Measurements from ENCODE around the gene MID1IP1. TPM values are rescaled to one million over a fixed set of nuclear protein-coding genes. Genes with fewer than 3 reads are reported as not detected.

Gene MID1IP1
- polyA plus RNA-seq, 1 donor, result 14.0 TPM

DNA sequence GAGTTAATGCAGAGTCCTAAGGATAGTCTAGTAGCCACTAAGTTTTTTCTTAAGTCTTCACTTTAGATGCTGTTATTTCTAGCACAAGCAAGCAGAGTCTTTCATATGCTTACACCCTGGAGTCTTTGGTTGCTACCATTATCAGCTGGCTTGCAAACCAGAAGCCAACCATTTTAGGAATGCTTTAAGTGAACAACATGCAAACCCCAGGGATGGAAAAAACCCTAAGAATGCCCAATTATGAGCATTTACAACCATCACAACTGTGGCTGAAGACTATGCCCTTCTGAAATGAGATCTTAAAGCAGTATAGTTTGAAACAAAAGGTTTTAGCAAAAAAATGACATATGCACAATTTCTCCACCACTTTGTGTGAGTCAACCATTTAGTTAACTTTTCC, 6.6 kb downstream of the MID1IP1 start:
- DNase-seq, result no peak

- no peak for DNase-seq
Measured at GRCh38 chrX:38811515-38812243, 10.4 kb downstream of the MID1IP1 start.

DNA sequence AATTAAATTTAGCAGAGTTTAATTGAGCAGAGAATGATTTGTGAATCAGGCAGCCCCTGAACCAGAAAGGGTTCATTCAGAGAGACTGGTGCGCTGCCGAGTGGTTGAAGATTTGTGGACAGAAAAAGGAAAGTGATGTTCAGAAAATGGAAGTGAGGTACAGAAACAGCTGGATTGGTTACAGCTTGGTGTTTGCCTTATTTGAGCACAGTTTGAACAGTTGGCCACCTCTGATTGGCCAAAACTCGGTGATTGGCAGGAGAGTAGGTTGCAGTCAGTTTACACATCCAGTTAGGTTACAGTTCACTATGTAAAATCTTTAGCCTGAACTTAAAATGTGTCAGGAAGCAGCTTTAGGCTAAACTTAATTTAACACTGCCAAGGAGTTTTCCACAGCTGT, 14.9 kb downstream of the MID1IP1 start:
- no peak for DNase-seq

GRCh38 chrX:38817004-38817703, 15.9 kb downstream of the MID1IP1 start:
- DNase-seq, result no peak

GRCh38 chrX:38819163-38819562, 17.9 kb downstream of the MID1IP1 start:
- no peak for DNase-seq

GRCh38 chrX:38819709-38820108, 18.4 kb downstream of the MID1IP1 start:
- DNase-seq, result no peak

- DNase-seq, result no peak
Measured at GRCh38 chrX:38820751-38821150, 19.5 kb downstream of the MID1IP1 start.

GRCh38 chrX:38824176-38824575, 22.9 kb downstream of the MID1IP1 start:
- no peak for DNase-seq

GRCh38 chrX:38831949-38832348, 30.7 kb downstream of the MID1IP1 start:
- no peak for DNase-seq

GRCh38 chrX:38837389-38837788, 36.1 kb downstream of the MID1IP1 start:
- DNase-seq, result no peak

DNA sequence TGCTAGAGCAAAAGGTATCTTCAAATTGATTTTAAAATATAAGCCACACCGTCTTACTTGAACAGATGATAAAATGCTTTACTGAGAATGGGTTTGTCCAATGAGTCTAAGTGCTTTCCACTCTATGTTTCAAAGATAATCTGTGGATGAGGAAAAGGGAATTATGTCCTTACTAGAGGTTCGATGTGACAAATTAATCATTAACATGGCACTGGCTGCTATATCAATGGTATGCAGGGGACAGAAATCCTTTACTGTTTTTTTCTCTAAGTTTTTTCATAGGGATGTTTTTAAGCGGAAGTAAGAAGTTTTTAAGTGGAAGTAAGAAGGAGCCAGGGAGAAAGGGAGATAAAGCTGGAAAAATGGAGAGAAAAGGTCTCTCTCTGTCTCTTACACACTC, 38.0 kb downstream of the MID1IP1 start:
- no peak for DNase-seq

GRCh38 chrX:38839944-38840343, 38.7 kb downstream of the MID1IP1 start:
- DNase-seq, result no peak

DNA sequence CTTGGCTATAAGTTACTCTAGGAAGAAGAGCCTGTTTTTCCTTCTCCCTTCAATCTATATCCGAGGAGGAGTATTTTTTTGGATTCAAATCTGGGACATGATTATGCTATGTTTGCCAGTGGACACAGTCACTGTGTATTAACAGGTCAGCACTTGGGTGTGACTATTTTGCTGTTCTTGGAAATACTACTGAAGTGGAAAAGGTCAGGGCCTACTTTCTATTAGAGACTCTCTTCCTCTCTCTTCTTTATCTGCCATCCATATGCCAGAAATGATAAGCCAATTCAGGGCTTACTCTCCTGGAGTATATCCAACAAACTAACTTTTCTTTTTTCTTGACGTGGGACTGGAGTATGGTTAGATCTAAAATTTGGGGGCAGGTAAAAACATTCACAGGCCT, 40.5 kb downstream of the MID1IP1 start:
- DNase-seq, result no peak

DNA sequence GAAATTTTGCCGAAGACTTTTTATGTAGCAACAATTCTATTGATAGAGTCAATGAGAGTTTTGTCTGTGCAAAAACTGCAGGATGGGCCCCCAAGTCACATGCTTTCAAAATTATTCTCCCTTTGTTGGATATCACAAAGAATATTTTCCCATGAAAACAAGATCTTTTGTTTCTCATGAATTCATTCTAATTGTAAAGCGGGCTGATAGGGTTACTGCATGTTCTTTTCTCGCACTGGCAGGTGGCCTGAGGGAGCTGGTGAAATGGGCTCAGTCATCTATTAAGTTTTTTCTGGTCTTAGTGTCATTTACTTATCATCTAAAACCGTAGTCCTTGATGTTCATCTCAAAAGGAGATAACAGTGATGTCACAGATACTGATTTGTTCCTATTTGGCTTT, 44.2 kb downstream of the MID1IP1 start:
- DNase-seq, result no peak

DNA sequence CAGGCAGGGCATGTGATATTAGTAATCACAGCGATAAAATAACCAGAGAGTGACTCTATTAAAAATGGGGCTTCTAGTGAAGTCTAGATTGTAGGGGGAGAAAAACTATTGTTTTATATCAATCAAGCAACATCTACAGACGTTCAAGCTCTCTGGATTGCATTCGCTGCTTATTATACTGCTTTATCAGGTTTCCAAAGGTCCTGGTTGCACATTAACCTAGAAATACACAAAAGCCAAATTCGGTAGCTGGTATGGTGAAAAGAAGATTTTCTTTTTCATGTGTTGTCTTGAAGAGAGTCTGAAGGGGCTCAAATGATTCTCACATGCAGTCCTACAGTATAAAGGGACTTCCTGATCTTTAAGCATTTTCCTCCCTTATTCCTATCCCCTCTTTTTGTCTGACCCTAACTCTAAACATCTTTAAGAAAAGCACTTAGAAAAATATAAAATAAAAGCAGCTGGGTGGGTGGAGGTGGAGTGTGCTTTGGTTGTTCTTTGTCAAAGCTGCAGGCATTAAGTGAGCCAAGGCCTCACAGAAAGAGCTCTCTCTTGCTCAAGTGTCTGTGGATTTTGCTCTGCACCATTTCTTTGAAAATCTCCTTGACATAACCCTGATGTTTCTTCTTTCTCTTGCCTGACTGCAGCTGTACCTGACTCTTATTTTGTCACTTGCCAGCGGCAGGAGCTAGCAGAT, 46.1 kb downstream of the MID1IP1 start:
- DNase-seq, result no peak

GRCh38 chrX:38847903-38848230, 46.6 kb downstream of the MID1IP1 start:
- no peak for DNase-seq

- no peak for DNase-seq
Measured at GRCh38 chrX:38848671-38849455, 47.6 kb downstream of the MID1IP1 start.

GRCh38 chrX:38850807-38851544, 49.7 kb downstream of the MID1IP1 start:
- no peak for DNase-seq

- DNase-seq, result no peak
Measured at GRCh38 chrX:38854305-38854704, 53.0 kb downstream of the MID1IP1 start.

Measured in left kidney (tissue), 2 donors.